GM03348 (cell line): Measurements from ENCODE around the gene BCORL1.

Experiments
- DNase-seq: peaks from one replicate; pipeline ENCODE4 v3.0.0; 2012; ENCODE audit warnings: low spot score

Gene BCORL1

GRCh38 chrX:130091980-130092522, 109.6 kb downstream of the BCORL1 start:
- DNase-seq: no peak

- no peak for DNase-seq
Observed at GRCh38 chrX:130093271-130093670, 110.8 kb downstream of the BCORL1 start.

DNA sequence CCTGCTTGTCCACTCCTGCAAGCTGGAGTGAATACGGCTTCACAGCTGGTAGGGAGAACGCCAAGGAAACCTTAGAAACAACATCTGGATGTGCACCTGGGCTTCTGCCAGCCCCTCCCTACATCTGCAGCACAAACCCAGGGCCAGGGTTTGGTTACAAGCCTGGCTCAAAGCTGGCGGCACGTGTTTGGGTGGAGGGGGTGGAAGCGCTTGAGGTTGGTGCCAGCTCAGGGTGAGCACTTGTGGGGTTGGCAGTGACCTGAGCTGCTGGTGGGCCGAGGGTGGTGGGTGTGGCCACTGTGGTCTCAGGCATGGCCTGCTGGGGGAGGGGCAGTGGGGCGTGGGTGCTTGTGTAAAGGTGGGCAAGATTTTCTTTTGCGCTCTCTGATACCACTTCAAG, 112.3 kb downstream of the BCORL1 start:
- no peak for DNase-seq

- DNase-seq: no peak
Observed at GRCh38 chrX:130095249-130096030, 113.0 kb downstream of the BCORL1 start.

DNA sequence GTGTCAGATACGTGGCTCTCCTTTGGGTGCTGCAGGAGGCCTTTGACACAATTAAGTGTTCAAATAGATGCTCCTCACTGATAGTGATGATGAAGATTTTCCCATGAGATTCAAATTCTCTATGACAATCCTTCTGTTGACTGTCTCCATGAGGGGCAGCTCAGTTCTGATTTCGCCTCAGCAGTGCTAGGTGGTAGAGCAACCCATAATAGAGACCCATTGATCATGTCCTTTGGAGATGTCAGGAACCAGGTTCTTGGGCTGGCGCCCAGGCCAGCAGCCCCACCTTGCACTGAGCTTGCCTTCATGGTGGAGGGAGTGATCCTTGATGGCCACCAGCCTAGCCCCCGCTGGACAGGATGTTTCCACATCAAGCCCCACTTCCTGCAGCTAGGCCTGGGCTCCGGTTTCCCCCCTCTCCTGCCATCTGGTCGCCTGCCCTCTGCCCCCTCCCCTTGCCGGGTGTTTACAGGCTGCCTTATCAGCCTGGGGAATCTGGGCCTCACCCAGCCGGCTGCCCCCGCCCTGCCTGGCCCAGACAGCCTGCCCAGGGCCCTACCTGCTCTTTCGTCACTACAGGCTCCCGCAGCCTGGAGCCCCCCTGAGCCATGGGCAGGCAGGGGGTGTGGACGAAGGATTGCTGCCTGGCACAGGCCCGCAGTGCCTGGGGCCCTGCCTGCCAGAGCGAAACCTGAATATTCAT, 115.2 kb downstream of the BCORL1 start:
- no peak for DNase-seq

DNA sequence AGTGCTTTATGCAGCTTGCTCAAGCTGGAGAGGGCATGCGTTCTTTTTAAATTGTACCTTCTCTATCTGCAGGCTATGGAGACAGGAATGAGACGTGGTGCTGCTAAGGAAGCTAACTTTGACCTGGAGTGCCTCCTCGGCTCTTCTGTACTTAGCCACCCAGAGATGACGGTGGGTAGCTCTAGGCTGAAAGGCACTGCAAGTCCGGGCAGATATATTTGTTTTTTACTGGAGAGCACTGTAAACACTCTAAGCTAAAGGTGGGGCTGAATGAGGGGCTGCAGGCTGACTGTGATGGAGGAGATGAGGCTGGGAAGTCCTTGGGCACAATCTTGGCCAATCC, 115.7 kb downstream of the BCORL1 start:
- DNase-seq: no peak

DNA sequence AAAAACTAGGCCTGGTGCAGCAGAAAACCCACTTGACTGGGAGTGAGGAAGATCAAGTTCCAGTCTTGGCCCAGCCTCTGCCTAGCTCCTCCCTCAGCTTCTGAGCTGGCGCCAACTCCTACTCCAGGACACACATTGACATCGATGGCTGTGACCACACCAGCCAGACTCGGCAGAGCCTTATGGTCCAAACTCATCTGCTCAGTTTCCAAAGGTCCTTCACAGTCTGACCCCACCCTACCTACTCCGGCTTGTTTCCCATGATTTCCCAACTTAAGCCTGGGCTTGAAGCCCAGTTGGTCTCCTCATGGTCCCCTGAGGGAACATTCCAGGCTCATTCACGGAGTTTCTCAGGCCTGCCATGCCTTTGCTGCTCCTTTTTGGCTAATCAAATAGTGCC, 117.7 kb downstream of the BCORL1 start:
- peak; percentile 73 for DNase-seq

- no peak for DNase-seq
Observed at GRCh38 chrX:130103605-130104004, 121.2 kb downstream of the BCORL1 start.

DNA sequence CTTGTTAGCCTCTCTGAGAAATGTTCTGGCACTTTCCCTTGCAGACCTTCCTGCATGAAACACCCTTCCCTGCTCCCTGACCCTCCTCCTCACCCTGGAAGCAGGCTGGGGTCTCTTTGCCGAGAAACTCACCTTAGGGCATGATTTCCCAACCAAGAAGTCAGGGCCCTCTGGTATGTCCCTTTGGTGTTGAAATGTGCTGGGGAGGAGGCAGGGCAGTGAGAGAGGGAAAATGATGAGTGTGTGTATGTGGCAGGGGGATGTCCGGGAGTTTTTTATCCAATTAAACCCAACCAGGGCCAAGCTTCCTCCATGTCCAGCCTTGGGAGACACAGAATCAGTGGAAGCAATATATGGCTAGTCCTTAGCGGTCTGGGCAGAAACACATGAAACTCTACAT, 122.8 kb downstream of the BCORL1 start:
- DNase-seq: no peak

- no peak for DNase-seq
Observed at GRCh38 chrX:130106071-130106470, 123.6 kb downstream of the BCORL1 start.
